Fibroblast of lung (primary cell): Measurements from ENCODE around the gene ETF1.
A peak's percentile ranks its signal among the peaks of the same experiment; 100 is the strongest.

ENCODE experiments used
- EZH2 ChIP-seq: IDR thresholded peaks from 2 replicates; pipeline ENCODE4 v1.5.1; 2012; ENCODE audit warnings: low read length, control low read depth, mild to moderate bottlenecking; ENCODE audit errors: missing control alignments
- TF ChIP-seq, protein P1 (sequence below), 2 donors: IDR thresholded peaks in 1 of 2; conservative IDR thresholded peaks in 1 of 2; 1 replicate in 1 of 2; 2 replicates in 1 of 2; pipeline ENCODE4 v1.5.1; 2011 to 2012; ENCODE audit warnings: low read length in 2 of 2, control low read depth in 1 of 2, inconsistent platforms in 1 of 2, low read depth in 1 of 2, mild to moderate bottlenecking in 1 of 2

DNA sequence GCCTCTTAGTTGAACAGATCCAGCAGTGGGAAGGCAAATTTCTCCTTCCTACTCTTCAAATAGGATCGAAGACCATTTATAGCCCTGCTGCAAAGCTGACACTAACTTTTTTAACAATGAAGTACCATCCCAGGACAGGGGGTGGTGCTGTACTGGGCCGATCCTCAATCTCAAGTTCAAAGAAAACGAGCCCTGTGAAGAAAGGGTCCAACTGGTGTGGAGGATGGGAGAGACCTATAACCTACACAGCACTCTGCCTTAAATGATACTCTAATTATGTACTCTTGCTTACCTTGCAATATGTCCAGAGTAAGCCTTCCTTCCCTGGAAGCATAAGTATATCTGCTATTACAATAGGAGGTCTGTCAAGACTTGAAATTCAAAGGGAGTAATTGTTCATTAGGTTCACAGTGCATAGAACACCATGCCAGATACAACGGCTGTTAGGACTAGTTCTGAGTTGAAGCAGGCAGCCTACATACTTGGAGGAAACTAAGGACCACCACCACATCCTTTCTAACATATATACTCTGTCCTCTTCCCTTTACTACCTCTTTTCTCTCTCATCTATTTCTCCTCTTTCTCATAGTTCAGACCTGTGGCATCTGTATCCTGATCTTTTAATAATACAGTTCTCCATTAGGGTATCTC, 6.2 kb downstream of the ETF1 start:
- TF ChIP-seq EZH2: no peak
- TF ChIP-seq, protein P1, sequence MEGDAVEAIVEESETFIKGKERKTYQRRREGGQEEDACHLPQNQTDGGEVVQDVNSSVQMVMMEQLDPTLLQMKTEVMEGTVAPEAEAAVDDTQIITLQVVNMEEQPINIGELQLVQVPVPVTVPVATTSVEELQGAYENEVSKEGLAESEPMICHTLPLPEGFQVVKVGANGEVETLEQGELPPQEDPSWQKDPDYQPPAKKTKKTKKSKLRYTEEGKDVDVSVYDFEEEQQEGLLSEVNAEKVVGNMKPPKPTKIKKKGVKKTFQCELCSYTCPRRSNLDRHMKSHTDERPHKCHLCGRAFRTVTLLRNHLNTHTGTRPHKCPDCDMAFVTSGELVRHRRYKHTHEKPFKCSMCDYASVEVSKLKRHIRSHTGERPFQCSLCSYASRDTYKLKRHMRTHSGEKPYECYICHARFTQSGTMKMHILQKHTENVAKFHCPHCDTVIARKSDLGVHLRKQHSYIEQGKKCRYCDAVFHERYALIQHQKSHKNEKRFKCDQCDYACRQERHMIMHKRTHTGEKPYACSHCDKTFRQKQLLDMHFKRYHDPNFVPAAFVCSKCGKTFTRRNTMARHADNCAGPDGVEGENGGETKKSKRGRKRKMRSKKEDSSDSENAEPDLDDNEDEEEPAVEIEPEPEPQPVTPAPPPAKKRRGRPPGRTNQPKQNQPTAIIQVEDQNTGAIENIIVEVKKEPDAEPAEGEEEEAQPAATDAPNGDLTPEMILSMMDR (conservative IDR thresholded peaks at IDR 0.05 in 1 of 2, IDR thresholded peaks at IDR 0.05 in 1 of 2; ENCODE audit: low read depth in 1 of 2, low read length in 2 of 2): peak; percentile 37 to 47
